CD4-positive, alpha-beta T cell treated with Interleukin-1 beta for 1 hour (primary cell): Measurements from ENCODE around the gene IBSP.

Source experiments
- DNase-seq, 2 donors: peaks; one replicate each; pipeline ENCODE4 v3.0.0-alpha.2; 2020 to 2022

IBSP gene

GRCh38 chr4:87799301-87800113 is at the start of gene IBSP:
Gene IBSP (plus strand): TSS chr4:87799554. CDS start chr4:87802362, 2,808 bp downstream.
- no peak for DNase-seq

- DNase-seq = no peak
These were observed 49.5 kb upstream of the IBSP start for GRCh38 chr4:87749883-87750282.

- no peak for DNase-seq
These were observed 41.1 kb upstream of the IBSP start for GRCh38 chr4:87758270-87758669.

- DNase-seq = no peak
These were observed 37.0 kb upstream of the IBSP start for GRCh38 chr4:87762311-87762710.

GRCh38 chr4:87781569-87781968 is 17.8 kb upstream of the IBSP start:
- no peak for DNase-seq

- DNase-seq = no peak
These were observed 15.6 kb upstream of the IBSP start for GRCh38 chr4:87783781-87784180.

GRCh38 chr4:87785731-87786509 is 13.4 kb upstream of the IBSP start:
- no peak for DNase-seq

- DNase-seq = no peak
These were observed 3.5 kb downstream of the IBSP start for GRCh38 chr4:87802858-87803257.

- no peak for DNase-seq
These were observed 4.1 kb downstream of the IBSP start for GRCh38 chr4:87803421-87803820.

GRCh38 chr4:87804871-87805270 is 5.5 kb downstream of the IBSP start:
- DNase-seq = no peak

GRCh38 chr4:87805971-87806370 is 6.6 kb downstream of the IBSP start:
- DNase-seq = no peak

GRCh38 chr4:87806520-87806919 is 7.2 kb downstream of the IBSP start:
- no peak for DNase-seq

- DNase-seq = no peak
These were observed 8.0 kb downstream of the IBSP start for GRCh38 chr4:87807402-87807801.

GRCh38 chr4:87811977-87812376 is 12.6 kb downstream of the IBSP start:
- DNase-seq = no peak

GRCh38 chr4:87819281-87819919 is 20.0 kb downstream of the IBSP start:
- DNase-seq = no peak

GRCh38 chr4:87823200-87823599 is 23.8 kb downstream of the IBSP start:
- no peak for DNase-seq

GRCh38 chr4:87823724-87824123 is 24.4 kb downstream of the IBSP start:
- DNase-seq = no peak

- no peak for DNase-seq
These were observed 25.0 kb downstream of the IBSP start for GRCh38 chr4:87824352-87824751.

- no peak for DNase-seq
These were observed 33.3 kb downstream of the IBSP start, which contains the start of gene MEPE for GRCh38 chr4:87832669-87833068. Gene MEPE (plus strand): TSS chr4:87832969. CDS start chr4:87834715, 1,746 bp downstream.

GRCh38 chr4:87834401-87834800 is 35.0 kb downstream of the IBSP start:
- no peak for DNase-seq

GRCh38 chr4:87835197-87835596 is 35.8 kb downstream of the IBSP start:
- DNase-seq = no peak

- DNase-seq = no peak
These were observed 36.4 kb downstream of the IBSP start for GRCh38 chr4:87835743-87836142.

GRCh38 chr4:87838205-87838604 is 38.9 kb downstream of the IBSP start:
- DNase-seq = no peak
